Measurements from ENCODE around the gene PCMT1.
"Not testable (repeated sequence)": the region's sequence is repeated elsewhere in the genome, so short reads cannot be mapped to it uniquely, and the experiment has no call there.

PCMT1 gene

GRCh38 chr6:149750136-149750609 lies 632 bp downstream of the PCMT1 start:
- in situ Hi-C loops (cut with MboI; ENCODE audit: low sequenced_read_pairs, unreplicated experiment): no loop called here
- no peak for TF ChIP-seq CTCF (IDR thresholded peaks at IDR 0.05; ENCODE audit: borderline replicate concordance, control extremely low read depth, extremely low read depth, insufficient read depth, missing control alignments)
- DNase-seq (ENCODE audit: low spot score): peak; percentile 70

- in situ Hi-C loops (cut with MboI; ENCODE audit: low sequenced_read_pairs, unreplicated experiment): no loop called here
- DNase-seq (ENCODE audit: low spot score): no peak
- TF ChIP-seq CTCF (IDR thresholded peaks at IDR 0.05; ENCODE audit: borderline replicate concordance, control extremely low read depth, extremely low read depth, insufficient read depth, missing control alignments): no peak
Observed at GRCh38 chr6:149751239-149751638, 1.7 kb downstream of the PCMT1 start.

GRCh38 chr6:149751920-149752319 lies 2.4 kb downstream of the PCMT1 start:
- in situ Hi-C loops (cut with MboI; ENCODE audit: low sequenced_read_pairs, unreplicated experiment); DNase-seq (ENCODE audit: low spot score): not testable (repeated sequence)

- TF ChIP-seq CTCF (IDR thresholded peaks at IDR 0.05; ENCODE audit: borderline replicate concordance, control extremely low read depth, extremely low read depth, insufficient read depth, missing control alignments): no peak
- in situ Hi-C loops (cut with MboI; ENCODE audit: low sequenced_read_pairs, unreplicated experiment): no loop called here
- no peak for DNase-seq (ENCODE audit: low spot score)
Observed at GRCh38 chr6:149752600-149753373, 3.2 kb downstream of the PCMT1 start.

GRCh38 chr6:149753374-149753637 lies 3.8 kb downstream of the PCMT1 start:
- in situ Hi-C loops (cut with MboI; ENCODE audit: low sequenced_read_pairs, unreplicated experiment); DNase-seq (ENCODE audit: low spot score): not testable (repeated sequence)

- DNase-seq (ENCODE audit: low spot score): no peak
- in situ Hi-C loops (cut with MboI; ENCODE audit: low sequenced_read_pairs, unreplicated experiment): no loop called here
- no peak for TF ChIP-seq CTCF (IDR thresholded peaks at IDR 0.05; ENCODE audit: borderline replicate concordance, control extremely low read depth, extremely low read depth, insufficient read depth, missing control alignments)
Observed at GRCh38 chr6:149754548-149754947, 5.0 kb downstream of the PCMT1 start.

GRCh38 chr6:149755300-149756260 lies 6.0 kb downstream of the PCMT1 start:
- no peak for TF ChIP-seq CTCF (IDR thresholded peaks at IDR 0.05; ENCODE audit: borderline replicate concordance, control extremely low read depth, extremely low read depth, insufficient read depth, missing control alignments)
- DNase-seq (ENCODE audit: low spot score): no peak
- in situ Hi-C loops (cut with MboI; ENCODE audit: low sequenced_read_pairs, unreplicated experiment): no loop called here
